HL-60 (cell line): ENCODE results near the gene DENND1A.

ENCODE experiments used
- POLR2AphosphoS5 ChIP-seq: IDR thresholded peaks from 2 replicates; pipeline ENCODE4 v1.6.1; 2012; ENCODE audit warnings: low read depth
- TF ChIP-seq, protein P1 (sequence below): IDR thresholded peaks from one replicate; pipeline ENCODE4 v1.5.1; 2011; ENCODE audit warnings: low read length, control low read depth, inconsistent platforms; ENCODE audit not compliant: insufficient read depth

DNA sequence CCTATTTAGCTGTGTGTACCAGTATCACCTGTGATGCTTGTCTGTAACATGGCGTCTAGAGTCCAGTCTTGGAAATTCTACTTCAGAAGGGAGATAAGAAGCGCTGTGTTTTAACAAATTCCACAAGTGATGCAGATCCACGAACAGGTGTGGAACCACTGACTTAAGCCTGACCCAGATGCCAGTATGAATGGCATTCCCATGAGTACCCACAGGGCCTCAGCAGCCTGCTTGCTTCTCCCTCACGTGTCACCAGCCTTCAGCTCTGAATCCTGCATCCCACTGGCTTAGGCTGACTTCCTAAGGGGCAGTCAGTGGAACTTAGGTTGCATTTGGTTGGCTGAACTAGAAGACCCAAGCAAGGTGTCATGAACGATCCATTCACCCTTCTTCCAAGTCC is 8.5 kb upstream of the DENND1A start:
- TF ChIP-seq, protein P1, sequence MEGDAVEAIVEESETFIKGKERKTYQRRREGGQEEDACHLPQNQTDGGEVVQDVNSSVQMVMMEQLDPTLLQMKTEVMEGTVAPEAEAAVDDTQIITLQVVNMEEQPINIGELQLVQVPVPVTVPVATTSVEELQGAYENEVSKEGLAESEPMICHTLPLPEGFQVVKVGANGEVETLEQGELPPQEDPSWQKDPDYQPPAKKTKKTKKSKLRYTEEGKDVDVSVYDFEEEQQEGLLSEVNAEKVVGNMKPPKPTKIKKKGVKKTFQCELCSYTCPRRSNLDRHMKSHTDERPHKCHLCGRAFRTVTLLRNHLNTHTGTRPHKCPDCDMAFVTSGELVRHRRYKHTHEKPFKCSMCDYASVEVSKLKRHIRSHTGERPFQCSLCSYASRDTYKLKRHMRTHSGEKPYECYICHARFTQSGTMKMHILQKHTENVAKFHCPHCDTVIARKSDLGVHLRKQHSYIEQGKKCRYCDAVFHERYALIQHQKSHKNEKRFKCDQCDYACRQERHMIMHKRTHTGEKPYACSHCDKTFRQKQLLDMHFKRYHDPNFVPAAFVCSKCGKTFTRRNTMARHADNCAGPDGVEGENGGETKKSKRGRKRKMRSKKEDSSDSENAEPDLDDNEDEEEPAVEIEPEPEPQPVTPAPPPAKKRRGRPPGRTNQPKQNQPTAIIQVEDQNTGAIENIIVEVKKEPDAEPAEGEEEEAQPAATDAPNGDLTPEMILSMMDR: no peak
- TF ChIP-seq POLR2AphosphoS5: no peak
